Right lobe of liver (tissue), 4 donors: ENCODE results near the gene RGSL1.

Experiments used
- CTCF ChIP-seq, 4 donors: fragments of 200-600 bp in 3 of 4; fragments of 450-650 bp in 1 of 4; IDR thresholded peaks; one replicate each; pipeline versions ENCODE4 v1.5.1 to v1.8.0; 2016 to 2022; ENCODE audit warnings: antibody characterized with exemption in 4 of 4, mild to moderate bottlenecking in 2 of 4
- POLR2A ChIP-seq: fragments of 450-650 bp; IDR thresholded peaks from one replicate; pipeline ENCODE4 v1.6.1; 2017; ENCODE audit warnings: antibody characterized with exemption, mild to moderate bottlenecking
- donor health status: DM: no; HTN: no; CAD: no.
- donor health status: DM: no; HTN: no; CAD: no.
- donor health status: DM: no; HTN: yes; CAD: no.

GRCh38 chr1:182442333-182442732 is 7.6 kb upstream of the RGSL1 start:
- TF ChIP-seq CTCF (IDR thresholded peaks at IDR 0.05) (no peak), POLR2A (no peak)
